GM10248 (cell line): Measurements from ENCODE around the gene TNFSF13B.
"Not testable (repeated sequence)": the region's sequence is repeated elsewhere in the genome, so short reads cannot be mapped to it uniquely, and the experiment has no call there.

Experiments used
- CTCF ChIA-PET: fragments of 300-600 bp; sonication (Branson Sonifier 250); formaldehyde crosslinking; extraction: SDS; loops from one replicate; lab custom pipeline; 2021; ENCODE audit warnings: antibody characterized with exemption; lab: Yijun Ruan, JAX
- POLR2A ChIA-PET: fragments of 350-650 bp; sonication (Branson Sonifier 250); formaldehyde crosslinking; extraction: SDS; loops from one replicate; lab custom pipeline; 2020; ENCODE audit warnings: antibody characterized with exemption; lab: Yijun Ruan, JAX
- DNase-seq: peaks from one replicate; pipeline ENCODE4 v3.0.0; 2012; ENCODE audit errors: extremely low spot score
- CTCF ChIP-seq: IDR thresholded peaks from 2 replicates; pipeline ENCODE4 v1.5.1; 2012; ENCODE audit warnings: mild to moderate bottlenecking, low read depth; ENCODE audit errors: extremely low read depth, missing control alignments, control extremely low read depth

TNFSF13B gene

GRCh38 chr13:108267347-108267746 lies 2.2 kb upstream of the TNFSF13B start:
- no peak for DNase-seq
- POLR2A ChIA-PET = no interaction called here
- TF ChIP-seq CTCF = no peak
- CTCF ChIA-PET = no interaction called here

GRCh38 chr13:108267855-108268254 lies 1.7 kb upstream of the TNFSF13B start:
- CTCF ChIA-PET, DNase-seq, POLR2A ChIA-PET: not testable (repeated sequence)

- CTCF ChIA-PET = interaction anchor here (0.6 to 1.5 kb wide), 5 partner anchors 9 to 37 kb away, joined by 3 to 5 read pairs (median 4); no protein-coding TSS in a partner anchor
- POLR2A ChIA-PET = interaction anchor here (0.5 kb wide), 1 partner anchor 36 kb away, joined by 3 read pairs; no protein-coding TSS in a partner anchor
- DNase-seq = no peak
- TF ChIP-seq CTCF = no peak
Observed at GRCh38 chr13:108268466-108269112, 929 bp upstream of the TNFSF13B start.

GRCh38 chr13:108270442-108270841 lies 924 bp downstream of the TNFSF13B start:
- TF ChIP-seq CTCF = no peak
- POLR2A ChIA-PET = no interaction called here
- DNase-seq = no peak
- CTCF ChIA-PET = interaction anchor here (0.9 to 1.5 kb wide), 7 partner anchors 9 to 238 kb away, joined by 3 to 5 read pairs (median 3); partner anchors contain the start of gene ABHD13

- no peak for DNase-seq
- TF ChIP-seq CTCF = no peak
- ChIA-PET POLR2A (no interaction called here), CTCF (interaction anchor here (0.9 kb wide), 1 partner anchor 13 kb away, joined by 4 read pairs; no protein-coding TSS in a partner anchor)
Observed at GRCh38 chr13:108272333-108272732, 2.8 kb downstream of the TNFSF13B start.

- CTCF ChIA-PET = interaction anchor here (1.9 kb wide), 1 partner anchor 11 kb away, joined by 5 read pairs; no protein-coding TSS in a partner anchor
- POLR2A ChIA-PET = no interaction called here
- no peak for TF ChIP-seq CTCF
- no peak for DNase-seq
Observed at GRCh38 chr13:108273429-108274118, 4.1 kb downstream of the TNFSF13B start.

GRCh38 chr13:108274718-108275117 lies 5.2 kb downstream of the TNFSF13B start:
- no peak for TF ChIP-seq CTCF
- DNase-seq = no peak
- POLR2A ChIA-PET = no interaction called here
- CTCF ChIA-PET = interaction anchor here (1.4 to 1.9 kb wide), 2 partner anchors 10 to 14 kb away, joined by 3 to 5 read pairs; no protein-coding TSS in a partner anchor
